Gastroesophageal sphincter (tissue), 4 donors: ENCODE measurements around the gene PCID2. TPM values are rescaled to one million over a fixed set of nuclear protein-coding genes. Genes with fewer than 3 reads are reported as not detected.

Experiments
- ATAC-seq: fragments of 150-250 bp; one replicate; pipeline ENCODE4 v1.9.1; 2016; ENCODE audit warnings: mild to moderate bottlenecking, moderate library complexity
- H3K27ac ChIP-seq, 4 donors: fragments of 200-600 bp; sonication (generic) in 3 of 4; 1 replicate in 3 of 4; 2 replicates in 1 of 4; pipeline ENCODE4 v1.5.1; 2016 to 2019
- H3K27me3 ChIP-seq: fragments of 200-600 bp; sonication (generic); one replicate; pipeline ENCODE4 v1.5.1; 2019
- H3K36me3 ChIP-seq, 2 donors: fragments of 200-600 bp; sonication (generic); one replicate each; pipeline ENCODE4 v1.5.1; 2019; ENCODE audit warnings: control low read depth in 1 of 2
- H3K4me1 ChIP-seq, 3 donors: fragments of 200-600 bp; sonication (generic); 1 replicate in 2 of 3; 2 replicates in 1 of 3; pipeline ENCODE4 v1.5.1; 2016 to 2019; ENCODE audit warnings: control low read depth in 2 of 3
- H3K4me3 ChIP-seq, 2 donors: fragments of 200-600 bp; sonication (generic); one replicate each; pipeline ENCODE4 v1.5.1; 2019; ENCODE audit warnings: mild to moderate bottlenecking in 1 of 2, moderate library complexity in 1 of 2
- H3K9me3 ChIP-seq, 3 donors: fragments of 200-600 bp; sonication (generic); one replicate each; pipeline ENCODE4 v1.5.1; 2017 to 2019; ENCODE audit warnings: control low read depth in 2 of 3
- EP300 ChIP-seq: sonication (generic); formaldehyde crosslinking; IDR thresholded peaks from one replicate; pipeline ENCODE4 v1.6.1; 2017; ENCODE audit warnings: antibody characterized with exemption, mild to moderate bottlenecking
- POLR2A ChIP-seq, 2 donors: fragments of 450-650 bp; IDR thresholded peaks; one replicate each; pipeline ENCODE4 v1.6.1; 2017; ENCODE audit warnings: antibody characterized with exemption in 2 of 2, mild to moderate bottlenecking in 2 of 2, moderate library complexity in 1 of 2
- POLR2AphosphoS5 ChIP-seq: sonication (generic); formaldehyde crosslinking; IDR thresholded peaks from one replicate; pipeline ENCODE4 v1.6.1; 2017; ENCODE audit warnings: antibody characterized with exemption
- whole genome bisulfite sequencing, 2 donors: methylation state at CpG; one replicate each; pipeline ENCODE4 v1.1.5; 2018; ENCODE audit warnings: low coverage in 1 of 2; 5-methylcytosine and 5-hydroxymethylcytosine counted together
- total RNA-seq, 4 donors: library from RNA; depleted of rRNA; stranded (reverse); fragments of >200 nt; gene quantifications; one replicate each; pipeline ENCODE4 v1.1.0, GENCODE V29; 2016
- TF ChIP-seq, protein P1 (sequence below), 4 experiments: fragments of 200-600 bp in 2 of 4; fragments of 450-650 bp in 2 of 4; sonication (generic) in 1 of 4; IDR thresholded peaks; one replicate each; pipeline ENCODE4 v1.5.1; 2017 to 2019; ENCODE audit warnings: antibody characterized with exemption in 4 of 4, mild to moderate bottlenecking in 2 of 4, moderate library complexity in 2 of 4

Gene PCID2
- total RNA-seq, 4 donors from 2014 or later = 43.7 to 76.0 (median 48.8) TPM

GRCh38 chr13:113232208-113233003 lies 23.9 kb upstream of the PCID2 start:
- ATAC-seq = no peak
- peaks cover 0 to 88% of the 10 kb centered on the region in 2 donors for H3K36me3 ChIP-seq
- H3K9me3 ChIP-seq = no peaks in the 10 kb centered on the region
- no peaks in the 10 kb centered on the region for H3K27me3 ChIP-seq
- WGBS, 2 donors = 72 to 73% methylated on average over 12 to 13 of the region's 18 CpGs
- TF ChIP-seq POLR2A (IDR thresholded peaks at IDR 0.05) (no peak), EP300 (no peak), POLR2AphosphoS5 (no peak)
- TF ChIP-seq, protein P1, sequence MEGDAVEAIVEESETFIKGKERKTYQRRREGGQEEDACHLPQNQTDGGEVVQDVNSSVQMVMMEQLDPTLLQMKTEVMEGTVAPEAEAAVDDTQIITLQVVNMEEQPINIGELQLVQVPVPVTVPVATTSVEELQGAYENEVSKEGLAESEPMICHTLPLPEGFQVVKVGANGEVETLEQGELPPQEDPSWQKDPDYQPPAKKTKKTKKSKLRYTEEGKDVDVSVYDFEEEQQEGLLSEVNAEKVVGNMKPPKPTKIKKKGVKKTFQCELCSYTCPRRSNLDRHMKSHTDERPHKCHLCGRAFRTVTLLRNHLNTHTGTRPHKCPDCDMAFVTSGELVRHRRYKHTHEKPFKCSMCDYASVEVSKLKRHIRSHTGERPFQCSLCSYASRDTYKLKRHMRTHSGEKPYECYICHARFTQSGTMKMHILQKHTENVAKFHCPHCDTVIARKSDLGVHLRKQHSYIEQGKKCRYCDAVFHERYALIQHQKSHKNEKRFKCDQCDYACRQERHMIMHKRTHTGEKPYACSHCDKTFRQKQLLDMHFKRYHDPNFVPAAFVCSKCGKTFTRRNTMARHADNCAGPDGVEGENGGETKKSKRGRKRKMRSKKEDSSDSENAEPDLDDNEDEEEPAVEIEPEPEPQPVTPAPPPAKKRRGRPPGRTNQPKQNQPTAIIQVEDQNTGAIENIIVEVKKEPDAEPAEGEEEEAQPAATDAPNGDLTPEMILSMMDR (IDR thresholded peaks at IDR 0.05) = no peak
- no peak overlapping the region for H3K4me3 ChIP-seq
- H3K27ac ChIP-seq = no peak overlapping the region
- H3K4me1 ChIP-seq = no peaks in the 10 kb centered on the region

GRCh38 chr13:113231306-113232207 lies 23.1 kb upstream of the PCID2 start:
- no peak overlapping the region for H3K4me3 ChIP-seq
- H3K27ac ChIP-seq = no peak overlapping the region
- 55 to 64% methylated on average over 6 to 10 of the region's 14 CpGs for WGBS, 2 donors
- no peaks in the 10 kb centered on the region for H3K9me3 ChIP-seq
- no peaks in the 10 kb centered on the region for H3K4me1 ChIP-seq
- H3K27me3 ChIP-seq = no peaks in the 10 kb centered on the region
- TF ChIP-seq EP300 (no peak), POLR2A (IDR thresholded peaks at IDR 0.05) (no peak), POLR2AphosphoS5 (no peak)
- TF ChIP-seq, protein P1 (IDR thresholded peaks at IDR 0.05) = no peak
- H3K36me3 ChIP-seq = peaks cover 0 to 88% of the 10 kb centered on the region in 2 donors
- ATAC-seq = no peak

DNA sequence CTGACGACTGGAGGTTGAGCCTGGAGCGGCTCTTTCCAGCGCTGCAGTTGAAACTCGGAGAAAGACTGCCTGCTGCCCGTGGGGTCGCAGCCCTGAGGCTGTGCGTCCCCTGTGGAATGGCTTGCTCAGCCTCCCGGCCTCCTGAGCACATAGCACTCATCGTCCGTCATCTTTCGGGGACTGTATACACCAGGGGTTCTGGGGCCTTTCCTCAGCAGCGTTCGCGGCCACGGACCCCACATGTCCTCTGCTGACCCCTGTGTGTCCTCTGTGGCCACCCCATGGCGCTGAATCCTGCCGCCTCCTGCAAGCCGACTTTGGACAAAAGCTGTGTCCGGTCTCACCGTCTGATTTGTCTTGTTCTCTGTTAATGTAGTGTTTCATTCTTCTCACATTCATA lies 21.3 kb upstream of the PCID2 start:
- H3K4me3 ChIP-seq = no peak overlapping the region
- peaks cover 0 to 99% of the 10 kb centered on the region in 2 donors for H3K36me3 ChIP-seq
- TF ChIP-seq EP300 = no peak
- TF ChIP-seq POLR2A (IDR thresholded peaks at IDR 0.05) = no peak
- TF ChIP-seq POLR2AphosphoS5 = no peak
- TF ChIP-seq, protein P1 (IDR thresholded peaks at IDR 0.05) = no peak
- ATAC-seq = no peak
- no peaks in the 10 kb centered on the region for H3K27me3 ChIP-seq
- no peaks in the 10 kb centered on the region for H3K9me3 ChIP-seq
- WGBS, 2 donors = 79% methylated on average over 14 of the region's 20 CpGs; no CpG with 5 or more reads in 1 of the 2 donors
- no peak overlapping the region for H3K27ac ChIP-seq
- no peaks in the 10 kb centered on the region for H3K4me1 ChIP-seq

DNA sequence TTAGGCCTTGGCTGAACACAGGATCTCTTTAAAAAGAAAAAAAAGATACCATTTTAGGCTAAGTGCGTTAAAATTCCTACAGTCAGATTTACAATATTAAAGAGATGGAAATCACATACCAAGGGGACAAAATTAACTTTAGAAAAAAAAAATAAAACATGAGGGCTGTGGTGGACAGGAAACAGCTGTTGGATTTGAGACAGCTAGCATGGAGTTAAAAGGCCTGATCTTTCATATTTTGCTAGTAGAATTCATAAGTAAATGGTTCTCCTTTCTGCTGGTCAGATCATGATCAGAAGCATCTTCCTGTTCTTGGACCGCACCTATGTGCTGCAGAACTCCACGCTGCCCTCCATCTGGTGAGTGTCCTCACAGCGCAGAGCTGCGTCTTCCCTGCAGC lies 20.7 kb upstream of the PCID2 start:
- ATAC-seq = no peak

More for the DNA sequence above, 20.7 kb upstream of the PCID2 start:
- Histone ChIP-seq H3K27me3 (no peaks in the 10 kb centered on the region), H3K4me1 (no peaks in the 10 kb centered on the region), H3K36me3 (peaks cover 0 to 99% of the 10 kb centered on the region in 2 donors), H3K27ac (no peak overlapping the region), H3K4me3 (no peak overlapping the region), H3K9me3 (no peaks in the 10 kb centered on the region)
- TF ChIP-seq, protein P1 (IDR thresholded peaks at IDR 0.05) = no peak
- no peak for TF ChIP-seq EP300
- no peak for TF ChIP-seq POLR2AphosphoS5
- TF ChIP-seq POLR2A (IDR thresholded peaks at IDR 0.05) = no peak
- 63 to 95% methylated on average over 3 to 4 of the region's 5 CpGs for WGBS, 2 donors
